Neuronal stem cell (in vitro differentiated cells): Measurements from ENCODE around the gene TAGLN2.
A peak's percentile ranks its signal among the peaks of the same experiment; 100 is the strongest.

Source experiments
- DNase-seq: peaks from one replicate; pipeline ENCODE4 v3.0.0-alpha.2; 2013; ENCODE audit warnings: low spot score
- H2AFZ ChIP-seq: one replicate; pipeline ENCODE4 v1.6.1; 2013; ENCODE audit warnings: mild to moderate bottlenecking, low read length, inconsistent platforms
- H2AK5ac ChIP-seq: 2 replicates; pipeline ENCODE4 v1.6.1; 2013; ENCODE audit warnings: low read depth, mild to moderate bottlenecking, inconsistent platforms, low read length, moderate library complexity, mixed read lengths
- H2BK120ac ChIP-seq: 2 replicates; pipeline ENCODE4 v1.6.1; 2013; ENCODE audit warnings: low read depth, mild to moderate bottlenecking, inconsistent platforms, low read length, moderate library complexity, mixed read lengths
- H2BK12ac ChIP-seq: one replicate; pipeline ENCODE4 v1.6.1; 2013; ENCODE audit warnings: low read length, inconsistent platforms
- H2BK15ac ChIP-seq: 2 replicates; pipeline ENCODE4 v1.6.1; 2013; ENCODE audit warnings: mild to moderate bottlenecking, low read length, inconsistent platforms, mixed read lengths
- H2BK5ac ChIP-seq: one replicate; pipeline ENCODE4 v1.6.1; 2013; ENCODE audit warnings: inconsistent platforms, mild to moderate bottlenecking, low read length, moderate library complexity
- H3K14ac ChIP-seq: one replicate; pipeline ENCODE4 v1.6.1; 2013; ENCODE audit warnings: low read length, inconsistent platforms
- H3K18ac ChIP-seq: 2 replicates; pipeline ENCODE4 v1.6.1; 2013; ENCODE audit warnings: low read length, inconsistent platforms
- H3K23ac ChIP-seq: 2 replicates; pipeline ENCODE4 v1.6.1; 2013; ENCODE audit warnings: low read depth, mild to moderate bottlenecking, mixed read lengths, low read length, inconsistent platforms; ENCODE audit not compliant: poor library complexity
- H3K27ac ChIP-seq: replicated peaks from 3 replicates; pipeline ENCODE4 v1.5.1; 2013; ENCODE audit warnings: low read length, inconsistent platforms
- H3K27me3 ChIP-seq, 3 experiments: 2 replicates each; pipeline ENCODE4 v1.6.1; 2013; ENCODE audit warnings: low read length in 3 of 3, mild to moderate bottlenecking in 2 of 3, inconsistent platforms in 1 of 3, low read depth in 1 of 3, mixed read lengths in 1 of 3, moderate library complexity in 1 of 3; ENCODE audit not compliant: control insufficient read depth in 3 of 3, insufficient read depth in 3 of 3
- H3K36me3 ChIP-seq, 2 donors: replicated peaks in 1 of 2; 2 replicates each; pipeline ENCODE4 v1.6.1; 2013; ENCODE audit warnings: low read length in 2 of 2; ENCODE audit not compliant: control insufficient read depth in 2 of 2, insufficient read depth in 2 of 2
- H3K4ac ChIP-seq: 2 replicates; pipeline ENCODE4 v1.6.1; 2013; ENCODE audit warnings: inconsistent platforms, mild to moderate bottlenecking, low read length, moderate library complexity
- H3K4me1 ChIP-seq, 2 donors: 1 replicate in 1 of 2; 2 replicates in 1 of 2; pipeline ENCODE4 v1.6.1; 2013; ENCODE audit warnings: low read length in 2 of 2, low read depth in 1 of 2; ENCODE audit not compliant: control insufficient read depth in 2 of 2, insufficient read depth in 1 of 2
- H3K4me2 ChIP-seq: one replicate; pipeline ENCODE4 v1.6.1; 2013; ENCODE audit warnings: mild to moderate bottlenecking, low read length, inconsistent platforms; ENCODE audit not compliant: insufficient read depth, poor library complexity, severe bottlenecking
- H3K4me3 ChIP-seq, 2 donors: 2 replicates each; pipeline ENCODE4 v1.5.1; 2013; ENCODE audit warnings: low read length in 2 of 2, mild to moderate bottlenecking in 2 of 2, inconsistent platforms in 1 of 2, moderate library complexity in 1 of 2
- H3K79me1 ChIP-seq: one replicate; pipeline ENCODE4 v1.6.1; 2013; ENCODE audit warnings: low read depth, mild to moderate bottlenecking, inconsistent platforms, low read length, moderate library complexity
- H3K9ac ChIP-seq: one replicate; pipeline ENCODE4 v1.6.1; 2013; ENCODE audit warnings: mild to moderate bottlenecking, low read depth, low read length, inconsistent platforms; ENCODE audit not compliant: poor library complexity
- H3K9me3 ChIP-seq, 2 donors: replicated peaks in 1 of 2; 2 replicates each; pipeline versions ENCODE3 to v1.6.1; 2013; ENCODE audit warnings: low read length in 2 of 2, mild to moderate bottlenecking in 2 of 2, inconsistent platforms in 1 of 2, low read depth in 1 of 2, mixed read lengths in 1 of 2, moderate library complexity in 1 of 2; ENCODE audit not compliant: control insufficient read depth in 2 of 2, insufficient read depth in 1 of 2
- H4K8ac ChIP-seq: one replicate; pipeline ENCODE4 v1.6.1; 2013; ENCODE audit warnings: low read depth, mild to moderate bottlenecking, inconsistent platforms, low read length, moderate library complexity
- H4K91ac ChIP-seq: one replicate; pipeline ENCODE4 v1.6.1; 2013; ENCODE audit warnings: low read length, low read depth, mild to moderate bottlenecking, inconsistent platforms; ENCODE audit not compliant: poor library complexity
- WGBS, 2 donors: extraction: QIAGEN DNeasy Blood & Tissue Kit; methylation state at CpG; one replicate each; pipeline ENCODE4 v1.1.7; 2013; ENCODE audit warnings: missing lambda C conversion rate in 2 of 2, mixed read lengths in 1 of 2; ENCODE audit not compliant: insufficient read length in 2 of 2, insufficient replicate concordance in 1 of 2; ENCODE audit errors: extremely low coverage in 2 of 2; 5-methylcytosine and 5-hydroxymethylcytosine counted together

The TAGLN2 gene

DNA sequence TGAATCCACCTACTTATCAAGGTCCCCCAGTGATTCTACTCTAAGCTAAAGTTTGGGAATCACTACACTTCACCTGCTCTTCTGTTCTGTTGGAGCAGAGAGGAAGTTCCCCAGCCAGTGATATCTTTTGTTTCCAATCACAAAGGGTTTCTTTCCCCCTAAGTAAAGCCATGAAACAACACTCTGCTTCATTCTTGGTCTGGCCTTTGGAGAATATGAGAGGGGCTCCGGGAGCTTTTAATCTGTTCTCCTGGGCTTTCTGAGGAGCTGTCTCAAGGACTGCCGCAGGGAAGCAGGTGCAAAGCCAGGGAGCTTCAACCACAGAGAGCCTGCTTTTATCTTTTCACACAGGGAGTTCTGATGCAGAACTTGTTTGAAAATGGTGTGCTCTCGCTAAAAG lies 38.8 kb upstream of the TAGLN2 start:
- Histone ChIP-seq H3K4ac (no peak overlapping the region), H2BK12ac (no peak overlapping the region), H2BK120ac (no peak overlapping the region), H3K27ac (no peak overlapping the region), H2AK5ac (no peak overlapping the region), H3K9ac (no peak overlapping the region), H3K4me2 (no peak overlapping the region), H3K27me3 (peaks cover 0 to 34% (median 0%) of the 10 kb centered on the region in 3 experiments), H3K9me3 (no peaks in the 10 kb centered on the region), H3K18ac (no peak overlapping the region), H4K91ac (no peak overlapping the region), H2BK15ac (no peak overlapping the region), H2AFZ (peak overlapping the region; percentile 13), H3K4me1 (peaks cover 0 to 6% of the 10 kb centered on the region in 2 donors), H3K4me3 (no peak overlapping the region), H3K79me1 (no peaks in the 10 kb centered on the region), H4K8ac (no peak overlapping the region), H2BK5ac (no peak overlapping the region), H3K23ac (no peak overlapping the region), H3K36me3 (no peaks in the 10 kb centered on the region), H3K14ac (no peak overlapping the region)
- DNase-seq = no peak
- WGBS, 2 donors = no CpG with 5 or more reads among the region's 3 CpGs

DNA sequence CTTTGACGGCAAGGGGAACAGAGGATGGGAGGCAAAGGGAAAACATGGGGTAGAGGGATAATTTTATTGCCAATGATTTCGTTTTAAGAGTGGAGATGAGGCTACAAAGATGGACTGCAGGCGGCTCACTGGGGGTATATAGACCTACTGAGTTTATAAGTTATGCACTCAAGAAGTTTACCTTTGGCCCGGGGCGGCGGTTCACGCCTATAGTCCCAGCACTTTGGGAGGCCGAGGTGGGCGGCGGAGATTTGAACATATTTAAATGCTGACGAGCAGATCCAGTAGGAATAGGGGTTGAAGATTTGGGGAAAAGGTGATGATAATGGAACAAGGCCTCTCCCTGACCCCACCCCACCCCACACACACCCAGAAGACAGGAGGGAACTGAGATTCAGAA lies 36.9 kb upstream of the TAGLN2 start:
- no peak overlapping the region for H3K4me3 ChIP-seq
- H2AFZ ChIP-seq = no peak overlapping the region

DNA sequence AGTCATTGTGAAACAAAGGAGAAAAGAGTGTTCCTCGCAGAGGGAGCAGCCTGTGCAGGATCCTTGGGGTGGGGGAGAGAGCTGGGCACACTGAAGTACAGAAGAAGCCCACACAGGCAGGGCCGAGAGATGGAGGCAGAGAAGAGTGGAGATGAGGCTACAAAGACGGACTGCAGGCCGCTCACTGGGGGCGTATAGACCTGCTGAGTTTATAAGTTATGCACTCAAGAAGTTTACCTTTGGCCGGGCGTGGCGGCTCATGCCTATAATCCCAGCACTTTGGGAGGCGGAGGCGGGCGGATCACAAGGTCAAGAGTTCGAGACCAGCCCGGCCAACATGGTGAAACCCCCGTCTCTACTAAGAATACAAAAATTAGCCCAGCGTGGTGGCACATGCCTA lies 36.3 kb upstream of the TAGLN2 start:
- no peak overlapping the region for H2AK5ac ChIP-seq
- H3K18ac ChIP-seq = no peak overlapping the region
- no peak overlapping the region for H2BK5ac ChIP-seq
- no peak for DNase-seq
- H3K4ac ChIP-seq = no peak overlapping the region
- no peak overlapping the region for H3K4me3 ChIP-seq
- no peak overlapping the region for H3K4me2 ChIP-seq
- H2BK120ac ChIP-seq = no peak overlapping the region
- no peak overlapping the region for H2BK15ac ChIP-seq
- H3K23ac ChIP-seq = no peak overlapping the region
- no peak overlapping the region for H3K27ac ChIP-seq
- peaks cover 0 to 32% (median 0%) of the 10 kb centered on the region in 3 experiments for H3K27me3 ChIP-seq
- no peak overlapping the region for H4K91ac ChIP-seq
- no peak overlapping the region for H3K9ac ChIP-seq
- no peaks in the 10 kb centered on the region for H3K79me1 ChIP-seq
- H2BK12ac ChIP-seq = no peak overlapping the region
- no peak overlapping the region for H4K8ac ChIP-seq
- WGBS, 2 donors = no CpG with 5 or more reads among the region's 15 CpGs
- H3K4me1 ChIP-seq = peaks cover 0 to 6% of the 10 kb centered on the region in 2 donors
- H3K14ac ChIP-seq = no peak overlapping the region
- no peak overlapping the region for H2AFZ ChIP-seq
- no peaks in the 10 kb centered on the region for H3K9me3 ChIP-seq
- no peaks in the 10 kb centered on the region for H3K36me3 ChIP-seq

More for the DNA sequence above, 36.9 kb upstream of the TAGLN2 start:
- H4K91ac ChIP-seq = no peak overlapping the region
- H4K8ac ChIP-seq = no peak overlapping the region
- H3K27me3 ChIP-seq = peaks cover 0 to 32% (median 0%) of the 10 kb centered on the region in 3 experiments
- no peak overlapping the region for H2BK15ac ChIP-seq
- no peak for DNase-seq
- no peak overlapping the region for H3K4ac ChIP-seq
- H3K9me3 ChIP-seq = no peaks in the 10 kb centered on the region
- H2AK5ac ChIP-seq = no peak overlapping the region
- no peak overlapping the region for H3K27ac ChIP-seq
- H3K36me3 ChIP-seq = no peaks in the 10 kb centered on the region
- no peak overlapping the region for H3K4me2 ChIP-seq
- H3K4me1 ChIP-seq = peaks cover 0 to 6% of the 10 kb centered on the region in 2 donors
- no peak overlapping the region for H3K18ac ChIP-seq
- H2BK5ac ChIP-seq = no peak overlapping the region
- no peak overlapping the region for H3K23ac ChIP-seq
- H3K79me1 ChIP-seq = no peaks in the 10 kb centered on the region
- no CpG with 5 or more reads among the region's 11 CpGs for WGBS, 2 donors
- H2BK120ac ChIP-seq = no peak overlapping the region
- no peak overlapping the region for H3K9ac ChIP-seq
- H3K14ac ChIP-seq = no peak overlapping the region
- no peak overlapping the region for H2BK12ac ChIP-seq

DNA sequence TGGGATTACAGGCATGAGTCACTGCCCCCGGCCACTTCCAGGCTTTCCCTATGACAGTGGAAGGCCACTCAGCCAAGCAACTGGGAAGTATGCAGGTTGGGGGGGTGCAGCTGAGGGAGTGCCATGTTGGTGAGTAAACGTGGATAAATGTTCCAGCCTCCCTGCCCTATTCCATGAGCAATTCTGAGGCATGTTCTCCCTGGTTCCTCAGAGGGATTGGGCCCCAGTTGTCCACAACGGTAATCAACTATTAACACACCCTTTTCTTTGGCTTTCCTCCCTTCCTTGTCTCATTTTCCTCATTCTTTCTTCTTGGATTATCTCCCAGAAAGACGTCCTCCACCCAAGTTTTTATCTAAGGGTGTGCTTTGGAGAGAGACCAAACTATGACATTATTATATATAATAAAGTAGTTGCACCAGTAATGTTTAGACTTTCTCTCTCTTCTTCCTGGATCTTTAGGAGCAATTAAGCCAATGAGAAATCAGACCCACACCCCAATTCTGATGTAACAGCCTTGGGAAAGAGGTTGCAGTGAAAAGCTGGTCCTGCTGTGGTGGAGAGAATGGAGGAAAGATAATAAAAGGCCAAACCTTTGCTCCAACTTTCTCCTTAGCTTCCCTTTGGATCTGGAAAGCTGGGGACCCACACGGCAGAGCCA lies 35.5 kb upstream of the TAGLN2 start:
- H3K79me1 ChIP-seq = no peaks in the 10 kb centered on the region
- no peak overlapping the region for H4K91ac ChIP-seq
- WGBS, 2 donors = no CpG with 5 or more reads among the region's 5 CpGs
- H3K4me3 ChIP-seq = no peak overlapping the region
- peaks cover 0 to 35% (median 0%) of the 10 kb centered on the region in 3 experiments for H3K27me3 ChIP-seq
- no peak overlapping the region for H3K27ac ChIP-seq
- DNase-seq = no peak
- H4K8ac ChIP-seq = no peak overlapping the region
- H3K4ac ChIP-seq = no peak overlapping the region
- no peak overlapping the region for H3K4me2 ChIP-seq
- no peaks in the 10 kb centered on the region for H3K36me3 ChIP-seq
- H3K9me3 ChIP-seq = no peaks in the 10 kb centered on the region
- no peak overlapping the region for H3K14ac ChIP-seq
- no peak overlapping the region for H3K9ac ChIP-seq
- H2BK12ac ChIP-seq = no peak overlapping the region
- no peak overlapping the region for H2BK5ac ChIP-seq
- H2BK15ac ChIP-seq = no peak overlapping the region
- no peak overlapping the region for H2AK5ac ChIP-seq
- H3K18ac ChIP-seq = no peak overlapping the region
- H3K23ac ChIP-seq = no peak overlapping the region
- peaks cover 0 to 6% of the 10 kb centered on the region in 2 donors for H3K4me1 ChIP-seq
- no peak overlapping the region for H2AFZ ChIP-seq
- no peak overlapping the region for H2BK120ac ChIP-seq
